H9 (cell line): ENCODE data around the gene TMEM205. TPM values are rescaled to one million over a fixed set of nuclear protein-coding genes. Genes with fewer than 3 reads are reported as not detected.

Experiments
- DNase-seq: peaks from one replicate; pipeline ENCODE4 v3.0.0-alpha.2; 2017
- H2AFZ ChIP-seq: one replicate; pipeline ENCODE4 v1.6.1; 2013; ENCODE audit warnings: mild to moderate bottlenecking, low read length, control low read depth, moderate library complexity
- H2AK5ac ChIP-seq: 2 replicates; pipeline ENCODE4 v1.6.1; 2013; ENCODE audit warnings: low read length, control low read depth, mixed read lengths; ENCODE audit not compliant: insufficient read length
- H2BK120ac ChIP-seq: one replicate; pipeline ENCODE4 v1.6.1; 2013; ENCODE audit warnings: low read depth, mild to moderate bottlenecking, low read length, control low read depth, inconsistent platforms; ENCODE audit not compliant: poor library complexity, severe bottlenecking
- H2BK12ac ChIP-seq: 2 replicates; pipeline ENCODE4 v1.6.1; 2013; ENCODE audit warnings: low read length, control low read depth, mixed read lengths, low read depth; ENCODE audit not compliant: insufficient read length
- H2BK15ac ChIP-seq: 2 replicates; pipeline ENCODE4 v1.6.1; 2013; ENCODE audit warnings: low read depth, low read length, control low read depth
- H2BK20ac ChIP-seq: one replicate; pipeline ENCODE4 v1.6.1; 2013; ENCODE audit warnings: low read depth, mild to moderate bottlenecking, low read length, control low read depth, inconsistent platforms; ENCODE audit not compliant: poor library complexity, severe bottlenecking
- H2BK5ac ChIP-seq: 2 replicates; pipeline ENCODE4 v1.6.1; 2013; ENCODE audit warnings: low read length, control low read depth, mixed read lengths; ENCODE audit not compliant: insufficient read length
- H3K14ac ChIP-seq: 2 replicates; pipeline ENCODE4 v1.6.1; 2013; ENCODE audit warnings: low read length, control low read depth; ENCODE audit not compliant: insufficient read depth
- H3K18ac ChIP-seq: 2 replicates; pipeline ENCODE4 v1.6.1; 2013; ENCODE audit warnings: low read depth, mild to moderate bottlenecking, mixed read lengths, low read length, control low read depth; ENCODE audit not compliant: insufficient read length
- H3K23ac ChIP-seq: 2 replicates; pipeline ENCODE4 v1.6.1; 2013; ENCODE audit warnings: low read length, control low read depth, mixed read lengths, low read depth; ENCODE audit not compliant: insufficient read length
- H3K23me2 ChIP-seq: 2 replicates; pipeline ENCODE4 v1.6.1; 2013; ENCODE audit warnings: low read depth, mild to moderate bottlenecking, mixed read lengths, low read length, control low read depth; ENCODE audit not compliant: insufficient read length, poor library complexity, severe bottlenecking
- H3K27ac ChIP-seq: 2 replicates; pipeline ENCODE4 v1.5.1; 2013; ENCODE audit warnings: low read length, control low read depth, mixed read lengths, low read depth; ENCODE audit not compliant: insufficient read length
- H3K27me3 ChIP-seq: 2 replicates; pipeline ENCODE4 v1.6.1; 2013; ENCODE audit warnings: low read length, control low read depth, inconsistent platforms; ENCODE audit not compliant: insufficient read depth
- H3K4ac ChIP-seq: 2 replicates; pipeline ENCODE4 v1.6.1; 2013; ENCODE audit warnings: low read depth, mild to moderate bottlenecking, control low read depth, inconsistent platforms, low read length, moderate library complexity
- H3K4me1 ChIP-seq: 2 replicates; pipeline ENCODE4 v1.6.1; 2013; ENCODE audit warnings: low read length, control low read depth, inconsistent platforms; ENCODE audit not compliant: insufficient read depth
- H3K4me2 ChIP-seq: 2 replicates; pipeline ENCODE4 v1.6.1; 2013; ENCODE audit warnings: low read length, control low read depth, mixed read lengths; ENCODE audit not compliant: insufficient read length, insufficient read depth
- H3K56ac ChIP-seq: 2 replicates; pipeline ENCODE4 v1.6.1; 2013; ENCODE audit warnings: low read depth, mild to moderate bottlenecking, mixed read lengths, low read length, control low read depth; ENCODE audit not compliant: insufficient read length
- H3K79me1 ChIP-seq: 2 replicates; pipeline ENCODE4 v1.6.1; 2013; ENCODE audit warnings: low read depth, mild to moderate bottlenecking, moderate library complexity, low read length, control low read depth, inconsistent platforms; ENCODE audit not compliant: insufficient read depth, poor library complexity, severe bottlenecking
- H3K79me2 ChIP-seq: 2 replicates; pipeline ENCODE4 v1.6.1; 2013; ENCODE audit warnings: low read length, control low read depth, inconsistent platforms; ENCODE audit not compliant: insufficient read depth
- H3K9ac ChIP-seq: 2 replicates; pipeline ENCODE4 v1.6.1; 2013; ENCODE audit warnings: low read length, control low read depth, mixed read lengths; ENCODE audit not compliant: insufficient read length; ENCODE audit errors: extremely low read depth
- H3K9me3 ChIP-seq: one replicate; pipeline ENCODE4 v1.6.1; 2013; ENCODE audit warnings: low read depth, low read length, inconsistent platforms; ENCODE audit not compliant: control insufficient read depth
- H3T11ph ChIP-seq: one replicate; pipeline ENCODE4 v1.6.1; 2013; ENCODE audit warnings: mild to moderate bottlenecking, low read length, control low read depth, inconsistent platforms
- H4K20me1 ChIP-seq: one replicate; pipeline ENCODE4 v1.6.1; 2013; ENCODE audit not compliant: control insufficient read depth, insufficient read length, insufficient read depth
- H4K5ac ChIP-seq: 2 replicates; pipeline ENCODE4 v1.6.1; 2013; ENCODE audit warnings: low read depth, mild to moderate bottlenecking, mixed read lengths, low read length, control low read depth; ENCODE audit not compliant: insufficient read length
- H4K8ac ChIP-seq: replicated peaks from 2 replicates; pipeline ENCODE4 v1.6.1; 2013; ENCODE audit warnings: low read length, control low read depth, mixed read lengths, low read depth; ENCODE audit not compliant: insufficient read length
- H4K91ac ChIP-seq: 2 replicates; pipeline ENCODE4 v1.6.1; 2013; ENCODE audit warnings: low read depth, mild to moderate bottlenecking, moderate library complexity, mixed read lengths, low read length, control low read depth; ENCODE audit not compliant: insufficient read length
- H3K27ac Mint-ChIP-seq, 3 experiments: 2 replicates in 2 of 3; 3 replicates in 1 of 3; pipeline ENCODE4 v1.8.0; 2020 to 2021; ENCODE audit warnings: mixed read lengths in 3 of 3, mild to moderate bottlenecking in 1 of 3, moderate library complexity in 1 of 3
- H3K27me3 Mint-ChIP-seq: 2 replicates; pipeline ENCODE4 v1.8.0; 2021; ENCODE audit warnings: low read depth, mild to moderate bottlenecking, moderate library complexity, mixed read lengths
- H3K36me3 Mint-ChIP-seq, 3 experiments: 2 replicates in 2 of 3; 3 replicates in 1 of 3; pipeline ENCODE4 v1.8.0; 2020 to 2021; ENCODE audit warnings: low read depth in 3 of 3, mixed read lengths in 3 of 3; ENCODE audit not compliant: insufficient read depth in 1 of 3
- H3K4me1 Mint-ChIP-seq, 2 experiments: 2 replicates each; pipeline ENCODE4 v1.8.0; 2020; ENCODE audit warnings: mixed read lengths in 2 of 2
- H3K4me3 Mint-ChIP-seq, 2 experiments: 2 replicates in 1 of 2; 3 replicates in 1 of 2; pipeline ENCODE4 v1.8.0; 2020 to 2021; ENCODE audit warnings: mild to moderate bottlenecking in 2 of 2, mixed read lengths in 2 of 2, moderate library complexity in 1 of 2
- H3K9me3 Mint-ChIP-seq, 2 experiments: 2 replicates in 1 of 2; 3 replicates in 1 of 2; pipeline ENCODE4 v1.8.0; 2020; ENCODE audit warnings: mild to moderate bottlenecking in 2 of 2, mixed read lengths in 2 of 2, moderate library complexity in 1 of 2
- WGBS: extraction: QIAGEN DNeasy Blood & Tissue Kit; methylation state at CpG from one replicate; pipeline ENCODE4 v1.1.7; 2013; ENCODE audit warnings: missing lambda C conversion rate, low lambda C conversion rate, mixed read lengths; ENCODE audit not compliant: insufficient read length; ENCODE audit errors: extremely low coverage; 5-methylcytosine and 5-hydroxymethylcytosine counted together
- total RNA-seq: library from RNA; stranded (reverse); gene quantifications from 2 replicates; pipeline ENCODE4 v1.2.1, GENCODE V29; 2021
- TF ChIP-seq, protein P1 (sequence below): fragments of 200-600 bp; sonication (generic); conservative IDR thresholded peaks from 3 replicates; pipeline ENCODE4 v1.8.0; 2021; ENCODE audit warnings: antibody characterized with exemption, mild to moderate bottlenecking

Gene TMEM205
- total RNA-seq, 1 experiment from 2014 or later: 69.7 TPM

- TF ChIP-seq, protein P1, sequence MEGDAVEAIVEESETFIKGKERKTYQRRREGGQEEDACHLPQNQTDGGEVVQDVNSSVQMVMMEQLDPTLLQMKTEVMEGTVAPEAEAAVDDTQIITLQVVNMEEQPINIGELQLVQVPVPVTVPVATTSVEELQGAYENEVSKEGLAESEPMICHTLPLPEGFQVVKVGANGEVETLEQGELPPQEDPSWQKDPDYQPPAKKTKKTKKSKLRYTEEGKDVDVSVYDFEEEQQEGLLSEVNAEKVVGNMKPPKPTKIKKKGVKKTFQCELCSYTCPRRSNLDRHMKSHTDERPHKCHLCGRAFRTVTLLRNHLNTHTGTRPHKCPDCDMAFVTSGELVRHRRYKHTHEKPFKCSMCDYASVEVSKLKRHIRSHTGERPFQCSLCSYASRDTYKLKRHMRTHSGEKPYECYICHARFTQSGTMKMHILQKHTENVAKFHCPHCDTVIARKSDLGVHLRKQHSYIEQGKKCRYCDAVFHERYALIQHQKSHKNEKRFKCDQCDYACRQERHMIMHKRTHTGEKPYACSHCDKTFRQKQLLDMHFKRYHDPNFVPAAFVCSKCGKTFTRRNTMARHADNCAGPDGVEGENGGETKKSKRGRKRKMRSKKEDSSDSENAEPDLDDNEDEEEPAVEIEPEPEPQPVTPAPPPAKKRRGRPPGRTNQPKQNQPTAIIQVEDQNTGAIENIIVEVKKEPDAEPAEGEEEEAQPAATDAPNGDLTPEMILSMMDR: no peak
- H2BK120ac ChIP-seq: no peak overlapping the region
- Mint-ChIP-seq H3K27ac (no peak overlapping the region), H3K4me3 (peak overlapping the region in 1 of 2 experiments; percentile 35; a peak in 1 of 5 replicates), H3K9me3 (no peaks in the 10 kb centered on the region; a peak in 1 of 5 replicates), H3K36me3 (no peaks in the 10 kb centered on the region; a peak in 2 of 7 replicates), H3K4me1 (peaks cover 13 to 36% of the 10 kb centered on the region in 2 experiments), H3K27me3 (peaks cover 52% of the 10 kb centered on the region)
- H3K23me2 ChIP-seq: peaks cover 12% of the 10 kb centered on the region
- H3K27me3 ChIP-seq: no peaks in the 10 kb centered on the region; the same call in 1 of the 2 replicates
- H3K4ac ChIP-seq: no peak overlapping the region
- no peak overlapping the region for H2AFZ ChIP-seq
- no peak overlapping the region for H3K23ac ChIP-seq
- no peaks in the 10 kb centered on the region for H3K79me2 ChIP-seq
- no peak overlapping the region for H3K4me2 ChIP-seq
- H4K5ac ChIP-seq: no peak overlapping the region
- no peaks in the 10 kb centered on the region for H3K79me1 ChIP-seq
- H3K4me1 ChIP-seq: peaks cover 2% of the 10 kb centered on the region; the same call in 1 of the 2 replicates
- H4K8ac ChIP-seq: no peak overlapping the region
- H3K56ac ChIP-seq: no peak overlapping the region
- H4K20me1 ChIP-seq: no peaks in the 10 kb centered on the region
- no peak overlapping the region for H3K14ac ChIP-seq
- no peaks in the 10 kb centered on the region for H3K9me3 ChIP-seq
- H3K27ac ChIP-seq: no peak overlapping the region
- no peak overlapping the region for H2BK5ac ChIP-seq
- no peak overlapping the region for H2BK15ac ChIP-seq
- no peak overlapping the region for H2BK12ac ChIP-seq
- H3T11ph ChIP-seq: no peak overlapping the region
- no peak for DNase-seq
- H2BK20ac ChIP-seq: no peak overlapping the region
- no peak overlapping the region for H3K9ac ChIP-seq
- no peak overlapping the region for H2AK5ac ChIP-seq
- no peak overlapping the region for H4K91ac ChIP-seq
- H3K18ac ChIP-seq: no peak overlapping the region
- no CpG with 5 or more reads among the region's 11 CpGs for WGBS
Observed at GRCh38 chr19:11359421-11359820, 13.4 kb upstream of the TMEM205 start.
